Measurements from ENCODE around the gene LYZL2. TPM values are rescaled to one million over a fixed set of nuclear protein-coding genes. Genes with fewer than 3 reads are reported as not detected.
A peak's percentile ranks its signal among the peaks of the same experiment; 100 is the strongest.
"Not testable (repeated sequence)": the region's sequence is repeated elsewhere in the genome, so short reads cannot be mapped to it uniquely, and the experiment has no call there.

Gene LYZL2
- total RNA-seq, 4 donors from 2014 or later, result not detected

DNA sequence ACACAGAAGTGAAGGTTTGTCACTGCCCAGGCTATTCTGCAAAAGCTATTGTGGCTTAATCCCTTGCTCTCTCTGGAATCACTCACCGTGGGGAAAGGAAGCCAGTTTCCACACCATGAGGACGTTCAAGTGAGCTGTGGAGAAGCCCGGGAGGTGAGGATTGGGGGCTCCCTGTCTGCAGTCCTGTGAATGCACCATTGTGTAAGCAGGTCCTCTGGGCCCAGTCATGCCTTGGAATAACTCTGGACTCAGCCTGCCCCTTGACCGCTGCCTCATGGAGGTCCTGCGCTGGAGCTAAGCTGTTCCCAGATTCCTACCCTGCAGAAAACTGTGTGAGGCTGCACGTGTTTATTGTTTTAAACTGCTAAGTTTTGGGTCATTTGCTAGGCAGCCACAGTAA is 33.5 kb downstream of the LYZL2 start:
- no peak overlapping the region for H3K27ac ChIP-seq
- no peak for DNase-seq
- WGBS, 2 donors, result 46 to 83% methylated on average over 2 to 6 of the region's 6 CpGs

GRCh38 chr10:30594077-30594476 is 35.5 kb downstream of the LYZL2 start:
- intact Hi-C loops (cut with DNase I), result loop anchor here (5.0 kb wide), 1 partner anchor 202 kb away; no protein-coding TSS in a partner anchor
- DNase-seq, result no peak
- Histone ChIP-seq H3K36me3 (no peaks in the 10 kb centered on the region), H3K4me1 (no peaks in the 10 kb centered on the region), H3K27ac (no peak overlapping the region), H3K27me3 (no peaks in the 10 kb centered on the region), H3K4me3 (no peak overlapping the region), H3K9me3 (no peaks in the 10 kb centered on the region)
- TF ChIP-seq POLR2A (IDR thresholded peaks at IDR 0.05) (no peak), CTCF (IDR thresholded peaks at IDR 0.05) (no peak)
- WGBS, 2 donors, result 53 to 70% methylated on average over 4 of the region's 4 CpGs

More for the DNA sequence above, 33.5 kb downstream of the LYZL2 start:
- no peaks in the 10 kb centered on the region for H3K36me3 ChIP-seq
- no peak overlapping the region for H3K4me3 ChIP-seq
- intact Hi-C loops (cut with DNase I), result no loop called here
- TF ChIP-seq POLR2A (IDR thresholded peaks at IDR 0.05), result no peak
- no peak for TF ChIP-seq CTCF (IDR thresholded peaks at IDR 0.05)
- H3K9me3 ChIP-seq, result no peaks in the 10 kb centered on the region
- no peaks in the 10 kb centered on the region for H3K4me1 ChIP-seq
- no peaks in the 10 kb centered on the region for H3K27me3 ChIP-seq

GRCh38 chr10:30592770-30593169 is 36.8 kb downstream of the LYZL2 start:
- not testable (repeated sequence) for H3K36me3 ChIP-seq, H3K4me3 ChIP-seq, DNase-seq, H3K27ac ChIP-seq, H3K9me3 ChIP-seq, H3K4me1 ChIP-seq, H3K27me3 ChIP-seq
- WGBS, 2 donors, result 38 to 62% methylated on average over 3 of the region's 3 CpGs
- intact Hi-C loops (cut with DNase I), result loop anchor here (5.0 kb wide), 1 partner anchor 200 kb away; no protein-coding TSS in a partner anchor

GRCh38 chr10:30591249-30591670 is 38.3 kb downstream of the LYZL2 start:
- Histone ChIP-seq H3K27ac (no peak overlapping the region), H3K9me3 (no peaks in the 10 kb centered on the region), H3K4me1 (peaks cover 0 to 3% (median 0%) of the 10 kb centered on the region in 3 donors), H3K36me3 (no peaks in the 10 kb centered on the region), H3K4me3 (no peak overlapping the region), H3K27me3 (no peaks in the 10 kb centered on the region)
- WGBS, 2 donors, result 0 to 9% methylated on average over 5 of the region's 5 CpGs
- intact Hi-C loops (cut with DNase I), result loop anchor here (5.0 kb wide), 1 partner anchor 199 kb away; no protein-coding TSS in a partner anchor
- TF ChIP-seq CTCF (IDR thresholded peaks at IDR 0.05), result peak; percentile 59 to 89 (median 82)
- TF ChIP-seq POLR2A (IDR thresholded peaks at IDR 0.05), result no peak
- no peak for DNase-seq

GRCh38 chr10:30589441-30589840 is 40.1 kb downstream of the LYZL2 start:
- intact Hi-C loops (cut with DNase I), result no loop called here
- no peaks in the 10 kb centered on the region for H3K36me3 ChIP-seq
- H3K27ac ChIP-seq, result no peak overlapping the region
- H3K4me1 ChIP-seq, result peaks cover 0 to 3% (median 3%) of the 10 kb centered on the region in 3 donors
- H3K27me3 ChIP-seq, result no peaks in the 10 kb centered on the region
- DNase-seq, result no peak
- WGBS, 2 donors, result 77 to 100% methylated on average over 1 to 2 of the region's 7 CpGs
- no peak overlapping the region for H3K4me3 ChIP-seq
- H3K9me3 ChIP-seq, result no peaks in the 10 kb centered on the region
- no peak for TF ChIP-seq POLR2A (IDR thresholded peaks at IDR 0.05)
- no peak for TF ChIP-seq CTCF (IDR thresholded peaks at IDR 0.05)

- Histone ChIP-seq H3K27ac (peak overlapping the region in 1 of 4 donors; percentile 30), H3K27me3 (no peaks in the 10 kb centered on the region), H3K4me3 (no peak overlapping the region), H3K4me1 (peaks cover 10 to 21% (median 12%) of the 10 kb centered on the region in 3 donors), H3K36me3 (no peaks in the 10 kb centered on the region), H3K9me3 (no peaks in the 10 kb centered on the region)
- peak; percentile 7 for DNase-seq
- intact Hi-C loops (cut with DNase I), result no loop called here
- TF ChIP-seq CTCF (IDR thresholded peaks at IDR 0.05), result no peak
- TF ChIP-seq POLR2A (IDR thresholded peaks at IDR 0.05), result no peak
- 15 to 26% methylated on average over 4 to 7 of the region's 8 CpGs for WGBS, 2 donors
Observed at GRCh38 chr10:30587522-30588031, 42.0 kb downstream of the LYZL2 start.

Measured in esophagus squamous epithelium (tissue), 5 donors.